Endothelial cell of umbilical vein (primary cell): Measurements from ENCODE around the gene LAMA4. TPM values are rescaled to one million over a fixed set of nuclear protein-coding genes. Genes with fewer than 3 reads are reported as not detected.

Source experiments
- BruUV-seq: library from RNA; stranded (reverse); fragments of 400-500 nt; replicated peaks from 2 replicates; lab custom pipeline; 2021; lab: Mats Ljungman, UMichigan
- CTCF ChIA-PET: fragments of 300-600, 350-600 bp; sonication (Branson Sonifier 250); formaldehyde crosslinking; loops from one replicate; lab custom pipeline; 2021; ENCODE audit warnings: antibody characterized with exemption, inconsistent platforms; lab: Charles Lee
- POLR2A ChIA-PET: fragments of 300-600, 350-600 bp; sonication (Branson Sonifier 250); formaldehyde crosslinking; loops from one replicate; lab custom pipeline; 2021; ENCODE audit warnings: antibody characterized with exemption, inconsistent platforms; lab: Charles Lee
- DNase-seq: peaks from one replicate; pipeline ENCODE4 v3.0.0-alpha.2; 2011; ENCODE audit warnings: low read depth, low spot score
- FAIRE-seq: peaks from 2 replicates; lab custom pipeline; 2011; peaks lifted over from hg19 to GRCh38; lab: Jason Lieb, UNC
- H2AFZ ChIP-seq: 2 replicates; pipeline ENCODE4 v1.6.0; 2012; ENCODE audit warnings: low read depth, low read length, control low read depth, inconsistent platforms
- H3K27ac ChIP-seq: 2 replicates; pipeline ENCODE4 v1.5.1; 2011; ENCODE audit warnings: low read depth, mild to moderate bottlenecking, control low read depth, low read length, moderate library complexity; ENCODE audit not compliant: insufficient read depth
- H3K27me3 ChIP-seq, 2 experiments: 2 replicates each; pipeline versions ENCODE4 v1.6.0 to v1.6.1; 2011; ENCODE audit warnings: low read length in 2 of 2, mixed read lengths in 1 of 2; ENCODE audit not compliant: control insufficient read depth in 2 of 2, insufficient read depth in 2 of 2
- H3K36me3 ChIP-seq, 2 experiments: 2 replicates in 1 of 2; 3 replicates in 1 of 2; pipeline ENCODE4 v1.5.1; 2011; ENCODE audit warnings: low read length in 2 of 2, mild to moderate bottlenecking in 1 of 2, moderate library complexity in 1 of 2; ENCODE audit not compliant: control insufficient read depth in 2 of 2, insufficient read depth in 2 of 2; ENCODE audit errors: extremely low read depth in 1 of 2
- H3K4me1 ChIP-seq: 3 replicates; pipeline ENCODE4 v1.5.1; 2011; ENCODE audit warnings: mild to moderate bottlenecking, low read length; ENCODE audit not compliant: control insufficient read depth, insufficient read depth; ENCODE audit errors: extremely low read depth
- H3K4me2 ChIP-seq: 2 replicates; pipeline ENCODE4 v1.6.1; 2011; ENCODE audit warnings: low read length, control low read depth, mixed read lengths; ENCODE audit not compliant: insufficient read depth
- H3K4me3 ChIP-seq, 3 experiments: fragments of 200-600 bp in 1 of 3; sonication (generic), shearing (Covaris generic) in 1 of 3; replicated peaks in 1 of 3; 2 replicates each; pipeline ENCODE4 v1.5.1; 2011 to 2016; ENCODE audit warnings: control low read depth in 3 of 3, low read length in 3 of 3, mild to moderate bottlenecking in 2 of 3, inconsistent platforms in 1 of 3, low read depth in 1 of 3, moderate library complexity in 1 of 3; ENCODE audit not compliant: insufficient read depth in 1 of 3
- H3K79me2 ChIP-seq: 2 replicates; pipeline ENCODE4 v1.6.0; 2012; ENCODE audit warnings: low read length, inconsistent platforms; ENCODE audit not compliant: control insufficient read depth, insufficient read depth
- H3K9ac ChIP-seq: replicated peaks from 2 replicates; pipeline ENCODE3; 2011; ENCODE audit warnings: low read length, control low read depth; ENCODE audit not compliant: insufficient read depth; ENCODE audit errors: extremely low read depth
- H3K9me1 ChIP-seq: replicated peaks from 3 replicates; pipeline ENCODE4 v1.6.0; 2011; ENCODE audit warnings: mild to moderate bottlenecking, low read length; ENCODE audit not compliant: control insufficient read depth, insufficient read depth; ENCODE audit errors: extremely low read depth
- H3K9me3 ChIP-seq: replicated peaks from 2 replicates; pipeline ENCODE4 v1.5.1; 2012; ENCODE audit warnings: low read length, inconsistent platforms; ENCODE audit not compliant: control insufficient read depth, insufficient read depth
- H4K20me1 ChIP-seq: replicated peaks from 2 replicates; pipeline ENCODE3; 2011; ENCODE audit warnings: mild to moderate bottlenecking, low read length; ENCODE audit not compliant: control insufficient read depth, insufficient read depth; ENCODE audit errors: extremely low read depth
- CTCF ChIP-seq, 2 donors: IDR thresholded peaks; 1 replicate in 1 of 2; 2 replicates in 1 of 2; pipeline ENCODE4 v1.5.1; 2011; ENCODE audit warnings: low read length in 2 of 2, mild to moderate bottlenecking in 2 of 2, moderate library complexity in 2 of 2, control low read depth in 1 of 2, inconsistent platforms in 1 of 2, low read depth in 1 of 2; ENCODE audit not compliant: insufficient read depth in 1 of 2; ENCODE audit errors: extremely low read depth in 1 of 2
- EZH2 ChIP-seq: IDR thresholded peaks from 2 replicates; pipeline ENCODE4 v1.6.1; 2012; ENCODE audit warnings: borderline replicate concordance, low read depth, mild to moderate bottlenecking, moderate library complexity, low read length, inconsistent platforms; ENCODE audit not compliant: severe bottlenecking
- FOS ChIP-seq: IDR thresholded peaks from 2 replicates; pipeline ENCODE4 v1.6.1; 2011; ENCODE audit warnings: mild to moderate bottlenecking, low read length, moderate library complexity, borderline replicate concordance; ENCODE audit not compliant: insufficient read depth
- GATA2 ChIP-seq: IDR thresholded peaks from 2 replicates; pipeline ENCODE4 v1.7.0; 2011; ENCODE audit warnings: low read depth, mild to moderate bottlenecking, moderate library complexity, mixed read lengths, low read length; ENCODE audit not compliant: insufficient read length, insufficient read depth
- JUN ChIP-seq: IDR thresholded peaks from 2 replicates; pipeline ENCODE4 v1.6.1; 2011; ENCODE audit warnings: borderline replicate concordance, low read depth; ENCODE audit not compliant: insufficient read length, insufficient read depth
- MAX ChIP-seq: IDR thresholded peaks from 2 replicates; pipeline ENCODE4 v1.6.1; 2011; ENCODE audit not compliant: insufficient read depth, insufficient read length
- MYC ChIP-seq: IDR thresholded peaks from one replicate; pipeline ENCODE4 v1.6.1; 2011; ENCODE audit warnings: mild to moderate bottlenecking, low read depth, low read length
- POLR2A ChIP-seq: IDR thresholded peaks from 2 replicates; pipeline ENCODE4 v1.6.1; 2012; ENCODE audit warnings: low read depth, mild to moderate bottlenecking, control low read depth, low read length
- POLR2AphosphoS5 ChIP-seq: IDR thresholded peaks from 2 replicates; pipeline ENCODE4 v1.6.1; 2012; ENCODE audit warnings: low read depth, mild to moderate bottlenecking, control low read depth, low read length, moderate library complexity; ENCODE audit not compliant: insufficient read depth
- dilution Hi-C: fragments of 300-500 bp; cut with MboI; formaldehyde crosslinking; loops from one replicate; pipeline ENCODE4 v1.15.0; 2019; ENCODE audit warnings: low sequenced_read_pairs; ENCODE audit not compliant: extremely low pct_ligation_motif_present
- intact Hi-C: fragments of 100-400 bp; cut with micrococcal nuclease; formaldehyde crosslinking; loops from one replicate; pipeline ENCODE4 v1.10.0; 2022
- polyA plus RNA-seq, 4 experiments: library from polyadenylated mRNA; depleted of rRNA in 3 of 4; stranded (reverse) in 3 of 4; unstranded in 1 of 4; fragments of >200 nt; gene quantifications; 2 replicates each; pipeline versions ENCODE4 v1.2.1 to v1.2.3, GENCODE V29; 2011 to 2012; ENCODE audit warnings: missing spikeins in 1 of 4
- total RNA-seq: library from RNA; stranded (reverse); gene quantifications from 2 replicates; pipeline ENCODE4 v1.2.3, GENCODE V29; 2021

LAMA4 gene
- total and polyA plus RNA-seq, 2 donors (not counting 3 experiments of a cell fraction or from before 2014, with no cell fraction given): 384 to 629 TPM

- no peak overlapping the region for H2AFZ ChIP-seq
- H3K79me2 ChIP-seq: no peaks in the 10 kb centered on the region
- H3K9ac ChIP-seq: no peak overlapping the region
- dilution Hi-C loops: no loop called here
- no peaks in the 10 kb centered on the region for H3K4me1 ChIP-seq
- intact Hi-C loops: no loop called here
- FAIRE-seq (no peak), DNase-seq (no peak)
- no peaks in the 10 kb centered on the region for H3K9me3 ChIP-seq
- H4K20me1 ChIP-seq: no peaks in the 10 kb centered on the region
- H3K4me2 ChIP-seq: no peak overlapping the region
- no peaks in the 10 kb centered on the region for H3K9me1 ChIP-seq
- H3K27ac ChIP-seq: no peak overlapping the region
- POLR2A ChIA-PET: no interaction called here
- no TSS peak for BruUV-seq
- TF ChIP-seq POLR2A (no peak), EZH2 (no peak), MYC (no peak), FOS (no peak), POLR2AphosphoS5 (no peak), GATA2 (no peak), MAX (no peak), JUN (no peak), CTCF (IDR thresholded peaks at IDR 0.05; ENCODE audit: extremely low read depth in 1 of 2, insufficient read depth in 1 of 2, low read depth in 1 of 2, low read length in 2 of 2) (no peak)
- CTCF ChIA-PET: interaction anchor here (1.2 to 1.4 kb wide), 3 partner anchors 9 to 1008 kb away, joined by 3 read pairs; partner anchors contain the start of genes FAM229B and TUBE1
- no peak overlapping the region for H3K4me3 ChIP-seq
- no peaks in the 10 kb centered on the region for H3K36me3 ChIP-seq
- no peaks in the 10 kb centered on the region for H3K27me3 ChIP-seq
These were observed 187.8 kb downstream of the LAMA4 start for GRCh38 chr6:112066606-112067005.
